ENCODE data around the gene CDC5L. TPM values are rescaled to one million over a fixed set of nuclear protein-coding genes. Genes with fewer than 3 reads are reported as not detected.

The CDC5L gene
- total and polyA plus RNA-seq, 2 of the 13 experiments (the other 11 are each of a cell fraction or from before 2014, with no cell fraction given) = 11.0 to 34.2 TPM

DNA sequence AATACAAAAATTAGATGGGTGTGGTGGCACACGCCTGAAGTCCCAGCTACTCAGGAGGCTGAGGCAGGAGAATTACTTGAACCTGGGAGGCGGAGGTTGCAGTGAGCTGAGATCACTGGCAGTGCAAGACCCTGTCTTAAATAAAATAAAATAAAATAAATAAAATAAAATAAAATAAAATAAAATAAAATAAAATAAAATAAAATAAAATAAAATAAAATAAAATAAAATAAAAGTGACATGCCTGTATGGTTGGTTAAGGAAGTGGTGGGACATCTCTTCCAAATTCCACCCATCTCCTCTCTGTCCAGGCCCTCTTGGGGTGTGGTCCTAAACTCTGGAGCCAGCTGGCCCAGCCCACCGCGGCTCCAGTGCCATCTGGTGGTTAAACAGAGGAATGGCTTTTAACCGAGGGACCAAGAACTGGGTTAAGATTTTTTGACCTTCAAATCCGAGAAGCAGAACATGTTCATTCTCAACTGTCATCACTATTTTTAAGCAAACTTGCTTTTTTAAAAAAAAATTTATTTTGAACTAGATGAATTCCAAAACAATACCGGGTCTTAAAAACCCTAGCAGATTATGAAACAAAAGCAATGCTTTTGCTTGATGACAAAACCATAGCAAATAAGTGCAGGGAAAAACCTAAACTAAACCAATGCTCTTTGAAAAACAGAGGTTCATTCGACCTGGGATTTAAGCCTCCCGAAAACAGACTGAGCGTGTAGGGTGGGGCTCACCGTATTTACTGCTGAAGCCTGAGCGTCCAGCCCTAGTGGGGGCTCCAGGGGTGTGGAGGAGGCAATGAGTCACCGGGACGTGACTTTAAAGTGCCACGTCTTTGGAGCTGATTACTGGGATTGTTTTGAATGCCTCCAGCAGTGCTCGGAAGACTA is 68.8 kb downstream of the CDC5L start (continued):
- TF ChIP-seq IKZF5 (CRISPR knock-in tag; IDR thresholded peaks at IDR 0.05) = no peak
- TF ChIP-seq FOSL2 (CRISPR knock-in tag; IDR thresholded peaks at IDR 0.05) = peak; percentile 65

- Histone ChIP-seq H3K4me1 (ENCODE audit: insufficient read depth, low read length) (peaks cover 8% of the 10 kb centered on the region; the same call in 1 of the 2 replicates), H3K4me2 (ENCODE audit: low read depth, low read length) (peak overlapping the region; percentile 60), H2AFZ (ENCODE audit: low read length) (no peak overlapping the region), H4K20me1 (ENCODE audit: insufficient read depth, low read length) (no peaks in the 10 kb centered on the region; the same call in 1 of the 2 replicates), H3K27me3 (ENCODE audit: control insufficient read depth in 1 of 2, insufficient read depth in 2 of 2, low read length in 2 of 2) (peaks cover 1 to 8% of the 10 kb centered on the region in 2 experiments; a peak in 2 of 5 replicates), H3K79me2 (ENCODE audit: insufficient read depth, low read length) (no peaks in the 10 kb centered on the region), H3K9ac (ENCODE audit: insufficient read depth, low read depth, low read length) (0 out of 2 replicates have a peak overlapping the region, but pooled peaks have one; percentile 36), H3K27ac (ENCODE audit: extremely low read length, insufficient read depth, low read length) (no peak overlapping the region), H3K9me3 (ENCODE audit: low read length) (no peaks in the 10 kb centered on the region), H3K36me3 (replicated peaks in 1 of 2; ENCODE audit: control insufficient read depth in 1 of 2, insufficient read depth in 2 of 2, low read length in 2 of 2) (peaks cover 0 to 1% of the 10 kb centered on the region in 2 experiments; a peak in 2 of 5 replicates), H3K4me3 (replicated peaks in 1 of 3; ENCODE audit: insufficient read depth in 1 of 3, low read depth in 2 of 3, low read length in 3 of 3) (peak overlapping the region in 1 of 3 experiments; percentile 47; a peak in 1 of 6 replicates)
- 39% methylated on average over 5 of the region's 5 CpGs for WGBS (ENCODE audit: low lambda C conversion rate)
- BruUV-seq (replicated peaks) = no TSS peak
- POLR2A ChIA-PET = interaction anchor here (1.1 kb wide), 1 partner anchor 69 kb away, joined by 3 read pairs; the partner anchor contains the start of gene CDC5L
- in situ Hi-C loops (cut with HindIII; ENCODE audit: extremely low pct_ligation_motif_present, low pct_unique_long_range_greater_than_20kb) (no loop called here), intact Hi-C loops (cut with micrococcal nuclease; ENCODE audit: unreplicated experiment) (loop anchor here (1.0 kb wide), 1 partner anchor 26 kb away; no protein-coding TSS in a partner anchor)
- DNase-seq (ENCODE audit: low spot score) = no peak
- FAIRE-seq = no peak
- ATAC-seq = no peak
- CTCF ChIA-PET (ENCODE audit: low intra/inter-chr PET ratio, low total read pairs) = interaction anchor here (2.4 kb wide), 1 partner anchor 25 kb away, joined by 24 read pairs; no protein-coding TSS in a partner anchor
- no peak for TF ChIP-seq TARDBP (CRISPR knock-in tag; IDR thresholded peaks at IDR 0.05)
- TF ChIP-seq TERF1 (CRISPR knock-in tag; IDR thresholded peaks at IDR 0.05) = no peak
- TF ChIP-seq RBFOX2 (IDR thresholded peaks at IDR 0.05; ENCODE audit: low read depth, low read length) = no peak
- no peak for TF ChIP-seq IRX3 (CRISPR knock-in tag; IDR thresholded peaks at IDR 0.05; ENCODE audit: borderline replicate concordance, low read depth)
- TF ChIP-seq, protein P1, sequence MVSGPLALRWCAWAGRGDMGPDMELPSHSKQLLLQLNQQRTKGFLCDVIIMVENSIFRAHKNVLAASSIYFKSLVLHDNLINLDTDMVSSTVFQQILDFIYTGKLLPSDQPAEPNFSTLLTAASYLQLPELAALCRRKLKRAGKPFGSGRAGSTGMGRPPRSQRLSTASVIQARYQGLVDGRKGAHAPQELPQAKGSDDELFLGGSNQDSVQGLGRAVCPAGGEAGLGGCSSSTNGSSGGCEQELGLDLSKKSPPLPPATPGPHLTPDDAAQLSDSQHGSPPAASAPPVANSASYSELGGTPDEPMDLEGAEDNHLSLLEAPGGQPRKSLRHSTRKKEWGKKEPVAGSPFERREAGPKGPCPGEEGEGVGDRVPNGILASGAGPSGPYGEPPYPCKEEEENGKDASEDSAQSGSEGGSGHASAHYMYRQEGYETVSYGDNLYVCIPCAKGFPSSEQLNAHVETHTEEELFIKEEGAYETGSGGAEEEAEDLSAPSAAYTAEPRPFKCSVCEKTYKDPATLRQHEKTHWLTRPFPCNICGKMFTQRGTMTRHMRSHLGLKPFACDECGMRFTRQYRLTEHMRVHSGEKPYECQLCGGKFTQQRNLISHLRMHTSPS (CRISPR knock-in tag; IDR thresholded peaks at IDR 0.05; ENCODE audit: low read depth) = no peak
- TF ChIP-seq ZNF557 (CRISPR knock-in tag; IDR thresholded peaks at IDR 0.05) = no peak
- TF ChIP-seq HNRNPLL (IDR thresholded peaks at IDR 0.05; ENCODE audit: low read depth, low read length, poor library complexity, severe bottlenecking) = no peak
- TF ChIP-seq RBAK (CRISPR knock-in tag; IDR thresholded peaks at IDR 0.05) = no peak
- no peak for TF ChIP-seq HDAC6 (IDR thresholded peaks at IDR 0.05; ENCODE audit: low read depth, low read length)
- TF ChIP-seq, protein P2, sequence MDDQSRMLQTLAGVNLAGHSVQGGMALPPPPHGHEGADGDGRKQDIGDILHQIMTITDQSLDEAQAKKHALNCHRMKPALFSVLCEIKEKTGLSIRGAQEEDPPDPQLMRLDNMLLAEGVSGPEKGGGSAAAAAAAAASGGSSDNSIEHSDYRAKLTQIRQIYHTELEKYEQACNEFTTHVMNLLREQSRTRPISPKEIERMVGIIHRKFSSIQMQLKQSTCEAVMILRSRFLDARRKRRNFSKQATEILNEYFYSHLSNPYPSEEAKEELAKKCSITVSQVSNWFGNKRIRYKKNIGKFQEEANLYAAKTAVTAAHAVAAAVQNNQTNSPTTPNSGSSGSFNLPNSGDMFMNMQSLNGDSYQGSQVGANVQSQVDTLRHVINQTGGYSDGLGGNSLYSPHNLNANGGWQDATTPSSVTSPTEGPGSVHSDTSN (CRISPR knock-in tag; IDR thresholded peaks at IDR 0.05; ENCODE audit: borderline replicate concordance) = no peak
- TF ChIP-seq, protein P3, sequence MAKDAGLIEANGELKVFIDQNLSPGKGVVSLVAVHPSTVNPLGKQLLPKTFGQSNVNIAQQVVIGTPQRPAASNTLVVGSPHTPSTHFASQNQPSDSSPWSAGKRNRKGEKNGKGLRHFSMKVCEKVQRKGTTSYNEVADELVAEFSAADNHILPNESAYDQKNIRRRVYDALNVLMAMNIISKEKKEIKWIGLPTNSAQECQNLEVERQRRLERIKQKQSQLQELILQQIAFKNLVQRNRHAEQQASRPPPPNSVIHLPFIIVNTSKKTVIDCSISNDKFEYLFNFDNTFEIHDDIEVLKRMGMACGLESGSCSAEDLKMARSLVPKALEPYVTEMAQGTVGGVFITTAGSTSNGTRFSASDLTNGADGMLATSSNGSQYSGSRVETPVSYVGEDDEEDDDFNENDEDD (CRISPR knock-in tag; IDR thresholded peaks at IDR 0.05; ENCODE audit: borderline replicate concordance) = no peak
- no peak for TF ChIP-seq ZNF615 (CRISPR knock-in tag; IDR thresholded peaks at IDR 0.05; ENCODE audit: borderline replicate concordance)
- no peak for TF ChIP-seq KLF9 (CRISPR knock-in tag; IDR thresholded peaks at IDR 0.05; ENCODE audit: low read depth)
Measured at GRCh38 chr6:44456966-44457292, 69.4 kb downstream of the CDC5L start.
